GM18502 (cell line): ENCODE results near the gene ZBTB47.

Experiments
- ATAC-seq: cut with Tn5 transposase; IDR thresholded peaks from one replicate; pipeline ENCODE4 v1.9.1; 2021; ENCODE audit warnings: mild to moderate bottlenecking; ENCODE audit not compliant: unreplicated experiment, poor library complexity

The ZBTB47 gene

DNA sequence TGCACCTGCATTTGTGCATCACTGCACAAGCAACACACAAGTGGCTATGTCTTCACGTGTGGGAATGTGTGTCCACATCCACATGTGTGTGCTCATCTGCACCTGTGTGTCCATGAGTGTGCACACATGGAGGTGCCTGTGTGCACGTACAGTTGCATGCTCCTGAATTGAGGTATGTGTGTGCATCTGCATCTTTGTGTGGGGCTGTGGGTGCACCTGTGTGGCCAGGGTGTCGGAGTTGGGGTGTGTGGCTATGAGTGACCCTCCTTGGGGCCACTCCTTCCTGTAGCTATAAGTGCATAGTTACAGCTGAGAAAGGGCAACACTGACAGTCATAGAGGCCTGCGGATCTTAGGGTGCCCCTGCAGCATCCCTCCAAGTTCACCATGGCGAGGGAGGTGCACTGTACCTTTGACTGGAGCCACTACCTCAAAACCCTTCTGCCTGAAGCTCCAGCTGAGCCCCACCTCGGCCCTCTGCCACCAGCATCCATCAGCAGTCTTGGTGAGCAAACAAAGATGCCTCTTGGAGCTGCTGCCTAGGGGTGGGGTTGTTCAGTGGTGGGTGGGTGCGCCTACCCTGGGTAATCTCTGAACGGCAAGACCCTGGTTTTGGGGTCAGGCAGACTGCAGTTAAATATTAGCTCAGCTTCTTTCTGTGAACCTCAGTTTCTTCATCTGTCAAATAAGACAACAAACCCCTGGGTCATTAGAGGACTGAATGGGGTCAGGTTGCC lies 54.3 kb downstream of the ZBTB47 start:
- ATAC-seq, result no peak

- ATAC-seq, result no peak
Measured at GRCh38 chr3:42708611-42709151, 55.2 kb downstream of the ZBTB47 start.

DNA sequence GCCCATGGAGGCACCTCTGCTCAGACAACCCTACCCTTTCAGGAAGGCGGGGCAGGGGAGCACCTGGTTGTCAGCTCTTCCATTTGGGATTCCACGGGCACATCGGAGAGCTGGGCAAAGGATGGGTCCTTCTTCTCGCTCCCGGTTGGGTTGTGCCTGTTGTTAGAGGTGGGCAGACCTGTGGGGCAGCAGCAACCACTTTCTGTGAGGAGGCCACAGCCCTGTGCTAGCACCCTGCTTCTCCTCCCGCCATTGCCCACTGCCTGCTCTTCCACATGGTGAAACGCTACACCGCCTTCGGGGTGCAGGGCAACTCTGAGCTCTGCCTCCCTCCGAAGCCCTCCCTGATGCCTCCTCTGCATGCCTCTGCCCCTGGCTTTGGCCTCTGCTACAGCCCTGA lies 56.1 kb downstream of the ZBTB47 start:
- ATAC-seq, result no peak

DNA sequence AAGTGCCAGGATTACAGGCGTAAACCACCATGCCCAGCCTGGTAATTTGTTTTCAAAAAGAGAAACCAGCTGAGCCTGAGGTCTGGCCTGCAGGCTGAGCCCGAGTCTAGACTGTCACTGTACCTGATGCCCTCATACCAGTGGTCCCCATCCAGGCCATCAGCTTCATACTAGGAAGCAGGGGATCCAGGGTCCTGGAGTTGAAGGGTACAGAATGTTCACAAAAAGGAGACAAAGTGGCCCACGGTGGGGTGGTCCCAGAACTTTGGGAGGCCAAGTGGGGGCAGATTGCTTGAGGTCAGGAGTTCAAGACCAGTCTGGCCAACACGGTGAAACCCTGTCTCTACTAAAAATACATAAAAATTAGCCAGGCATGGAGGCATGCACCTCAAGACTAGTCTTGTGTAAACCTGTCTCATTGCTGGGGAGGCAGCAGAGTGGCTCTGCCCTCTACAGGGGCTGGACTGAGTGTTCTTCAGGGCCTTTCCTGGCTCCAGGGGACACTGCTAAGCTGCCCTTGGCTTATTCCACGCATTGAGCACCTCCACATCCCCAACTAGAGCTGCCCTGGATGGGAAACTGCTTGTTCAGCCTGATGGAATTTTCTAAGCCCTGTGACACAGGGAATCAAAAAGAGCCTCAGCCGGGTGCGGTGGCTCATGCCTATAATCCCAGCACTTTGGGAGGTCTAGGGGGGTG lies 57.0 kb downstream of the ZBTB47 start:
- no peak for ATAC-seq

- ATAC-seq, result no peak
Measured at GRCh38 chr3:42711491-42712343, 58.2 kb downstream of the ZBTB47 start.

DNA sequence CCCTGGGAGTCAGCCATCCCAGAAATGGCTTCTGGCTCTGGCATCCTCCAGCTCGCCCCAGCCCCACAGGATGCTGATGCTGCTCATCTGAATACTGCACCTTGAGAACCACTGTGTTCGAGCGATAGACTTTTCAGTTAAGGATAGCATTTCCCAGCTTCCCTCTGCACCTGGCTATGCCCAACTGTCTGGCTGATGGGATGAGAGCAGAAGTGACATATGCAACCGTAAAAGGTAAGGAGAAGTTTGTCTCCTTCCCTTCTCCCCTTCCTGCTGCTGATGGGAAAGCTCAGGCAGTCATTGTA lies 58.8 kb downstream of the ZBTB47 start:
- ATAC-seq, result no peak

GRCh38 chr3:42712688-42713372 lies 59.3 kb downstream of the ZBTB47 start:
- ATAC-seq, result no peak

- ATAC-seq, result no peak
Measured at GRCh38 chr3:42713747-42714146, 60.2 kb downstream of the ZBTB47 start.

DNA sequence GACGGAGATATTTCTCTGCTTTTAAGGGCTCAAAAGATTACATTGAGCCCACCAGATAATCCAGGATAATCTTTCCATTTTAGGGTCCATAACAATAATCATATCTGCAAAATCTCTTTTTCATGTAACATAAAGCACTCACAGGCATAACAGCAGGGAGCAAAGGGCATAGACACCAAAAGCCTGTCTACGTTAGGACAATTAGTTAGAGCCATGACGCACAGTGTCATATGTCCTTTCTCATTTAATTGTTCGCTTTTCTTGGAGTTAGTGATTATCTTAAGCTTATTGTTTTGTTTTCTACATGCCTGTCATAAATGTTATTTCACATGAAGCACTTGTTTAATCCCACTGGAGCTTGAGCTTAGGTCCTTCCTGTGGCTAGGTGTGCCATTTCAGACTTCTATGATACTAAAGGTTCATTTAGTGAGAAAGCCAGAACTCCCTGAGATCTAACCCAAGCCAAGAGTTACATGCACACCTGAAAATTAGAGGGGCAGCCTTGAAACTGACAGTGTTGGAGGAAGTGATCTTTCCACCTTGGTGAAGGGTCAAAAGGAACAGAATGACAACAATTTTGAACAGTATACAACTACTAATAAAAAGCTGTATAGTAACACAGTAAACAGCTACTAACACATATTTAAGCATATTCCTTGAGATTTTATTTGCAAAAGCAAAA lies 60.8 kb downstream of the ZBTB47 start:
- ATAC-seq, result no peak
